HCT116 (cell line): ENCODE results near the gene TMEM106C. TPM values are rescaled to one million over a fixed set of nuclear protein-coding genes. Genes with fewer than 3 reads are reported as not detected.

Source experiments
- ATAC-seq: fragments of 200-7000 bp; cut with Tn5 transposase; 2 replicates; pipeline ENCODE4 v1.9.1; 2020; ENCODE audit warnings: mild to moderate bottlenecking, moderate library complexity
- BruUV-seq: library from RNA; stranded (reverse); fragments of 400-500 nt; replicated peaks from 2 replicates; lab custom pipeline; 2021; lab: Mats Ljungman, UMichigan
- CTCF ChIA-PET: fragments of 300-600 bp; sonication (Branson Sonifier 250); formaldehyde crosslinking; loops from one replicate; lab custom pipeline; 2021; ENCODE audit warnings: antibody characterized with exemption; lab: Charles Lee
- POLR2A ChIA-PET: fragments of 300-600, 350-600 bp; sonication (Branson Sonifier 250); formaldehyde crosslinking; loops from one replicate; lab custom pipeline; 2021; ENCODE audit warnings: antibody characterized with exemption; lab: Charles Lee
- RAD21 ChIA-PET, 2 experiments: fragments of 300-600 bp; sonication (Branson Sonifier 250); formaldehyde crosslinking; loops; one replicate each; lab custom pipeline; 2023; ENCODE audit warnings: low total read pairs in 2 of 2; ENCODE audit not compliant: uncharacterized antibody in 2 of 2, unreplicated experiment in 2 of 2, low non-redundant PET in 1 of 2; lab: Charles Lee
- DNase-seq: peaks from one replicate; pipeline ENCODE4 v3.0.0-alpha.2; 2010; ENCODE audit warnings: low read depth, low spot score
- H2AFZ ChIP-seq: fragments of 200-600 bp; shearing (Covaris generic), sonication (generic); 2 replicates; pipeline ENCODE4 v1.6.1; 2017; ENCODE audit warnings: low read depth, mixed run types, mixed read lengths, antibody characterized with exemption, low read length; ENCODE audit not compliant: poor library complexity, severe bottlenecking
- H3K27ac ChIP-seq: 2 replicates; pipeline ENCODE4 v1.5.1; 2012; ENCODE audit warnings: low read depth, low read length
- H3K27me3 ChIP-seq: fragments of 200-600 bp; sonication (generic); 2 replicates; pipeline ENCODE4 v1.6.1; 2016; ENCODE audit warnings: mixed run types, low read length, mixed read lengths; ENCODE audit not compliant: insufficient read depth
- H3K36me3 ChIP-seq, 2 experiments: fragments of 200-500 bp in 1 of 2; fragments of 200-600 bp in 1 of 2; sonication (Bioruptor generic) in 1 of 2; sonication (generic) in 1 of 2; 2 replicates each; pipeline versions ENCODE4 v1.5.1 to v1.6.1; 2014 to 2016; ENCODE audit warnings: low read length in 2 of 2, inconsistent platforms in 1 of 2, mixed read lengths in 1 of 2, mixed run types in 1 of 2; ENCODE audit not compliant: insufficient read depth in 2 of 2, control insufficient read depth in 1 of 2
- H3K4me1 ChIP-seq, 2 experiments: fragments of 200-600 bp in 1 of 2; sonication (generic) in 1 of 2; 2 replicates each; pipeline versions ENCODE4 v1.5.1 to v1.6.1; 2012 to 2017; ENCODE audit warnings: low read length in 2 of 2, inconsistent platforms in 1 of 2, mild to moderate bottlenecking in 1 of 2, mixed read lengths in 1 of 2, mixed run types in 1 of 2, moderate library complexity in 1 of 2; ENCODE audit not compliant: insufficient read depth in 2 of 2, control insufficient read depth in 1 of 2
- H3K4me2 ChIP-seq: fragments of 200-600 bp; sonication (generic); 2 replicates; pipeline ENCODE4 v1.6.1; 2017; ENCODE audit warnings: mixed run types, low read length, mixed read lengths
- H3K4me3 ChIP-seq, 2 experiments: fragments of 200-600 bp in 1 of 2; sonication (generic) in 1 of 2; replicated peaks in 1 of 2; 2 replicates each; pipeline ENCODE4 v1.5.1; 2011 to 2016; ENCODE audit warnings: low read length in 2 of 2, control low read depth in 1 of 2, low read depth in 1 of 2, mild to moderate bottlenecking in 1 of 2, mixed read lengths in 1 of 2, mixed run types in 1 of 2
- H3K79me2 ChIP-seq: fragments of 200-600 bp; sonication (generic); 2 replicates; pipeline ENCODE4 v1.6.1; 2017; ENCODE audit warnings: mild to moderate bottlenecking, mixed run types, low read length, moderate library complexity, mixed read lengths; ENCODE audit not compliant: insufficient read depth
- H3K9ac ChIP-seq: fragments of 200-600 bp; sonication (generic); 2 replicates; pipeline ENCODE4 v1.6.1; 2016; ENCODE audit warnings: low read length, mixed read lengths
- H3K9me2 ChIP-seq: fragments of 200-600 bp; sonication (generic), shearing (Covaris generic); 2 replicates; pipeline ENCODE4 v1.6.1; 2017; ENCODE audit warnings: mixed run types, mild to moderate bottlenecking, moderate library complexity; ENCODE audit not compliant: insufficient read depth
- H3K9me3 ChIP-seq, 2 experiments: fragments of 200-500 bp in 1 of 2; fragments of 200-600 bp in 1 of 2; sonication (Bioruptor generic) in 1 of 2; sonication (generic) in 1 of 2; 2 replicates each; pipeline ENCODE4 v1.6.1; 2014 to 2017; ENCODE audit warnings: low read length in 2 of 2, mixed read lengths in 2 of 2, inconsistent platforms in 1 of 2, low read depth in 1 of 2, mild to moderate bottlenecking in 1 of 2, mixed run types in 1 of 2, moderate library complexity in 1 of 2; ENCODE audit not compliant: control insufficient read depth in 1 of 2, insufficient read depth in 1 of 2
- H4K20me1 ChIP-seq: fragments of 200-600 bp; sonication (generic), shearing (Covaris generic); 2 replicates; pipeline ENCODE4 v1.6.1; 2017; ENCODE audit warnings: mixed run types, mild to moderate bottlenecking, moderate library complexity; ENCODE audit not compliant: insufficient read depth
- ATF3 ChIP-seq: IDR thresholded peaks from 2 replicates; pipeline ENCODE4 v1.6.1; 2012
- EGR1 ChIP-seq: IDR thresholded peaks from 2 replicates; pipeline ENCODE4 v1.6.1; 2012; ENCODE audit warnings: low read depth
- ELF1 ChIP-seq: IDR thresholded peaks from 2 replicates; pipeline ENCODE4 v1.6.1; 2012; ENCODE audit warnings: low read depth, borderline replicate concordance
- FOSL1 ChIP-seq: IDR thresholded peaks from 2 replicates; pipeline ENCODE4 v1.6.1; 2012; ENCODE audit warnings: low read depth
- JUND ChIP-seq: IDR thresholded peaks from 2 replicates; pipeline ENCODE4 v1.6.1; 2012
- MAX ChIP-seq: IDR thresholded peaks from 2 replicates; pipeline ENCODE4 v1.6.1; 2012
- POLR2AphosphoS5 ChIP-seq: IDR thresholded peaks from 2 replicates; pipeline ENCODE4 v1.6.1; 2011; ENCODE audit warnings: mild to moderate bottlenecking, low read depth, low read length, moderate library complexity
- REST ChIP-seq: IDR thresholded peaks from 2 replicates; pipeline ENCODE4 v1.6.1; 2012; ENCODE audit warnings: low read depth
- SIN3A ChIP-seq: IDR thresholded peaks from 2 replicates; pipeline ENCODE4 v1.6.1; 2012; ENCODE audit warnings: low read depth
- TCF7L2 ChIP-seq: IDR thresholded peaks from 2 replicates; pipeline ENCODE4 v1.7.0; 2011; ENCODE audit warnings: borderline replicate concordance, inconsistent platforms; ENCODE audit not compliant: insufficient read depth, insufficient read length; ENCODE audit errors: extremely low read depth
- ZBTB33 ChIP-seq: IDR thresholded peaks from 2 replicates; pipeline ENCODE4 v1.6.1; 2011; ENCODE audit warnings: mild to moderate bottlenecking, low read length, moderate library complexity; ENCODE audit not compliant: insufficient replicate concordance; ENCODE audit errors: extremely low read depth
- intact Hi-C: fragments of 100-400 bp; cut with micrococcal nuclease; formaldehyde crosslinking; loops from 2 replicates; pipeline ENCODE4 v1.10.0; 2022
- total RNA-seq: library from RNA; stranded (reverse); gene quantifications from one replicate; pipeline ENCODE4 v1.2.1, GENCODE V29; 2021; ENCODE audit not compliant: unreplicated experiment

TMEM106C gene
- total RNA-seq, 1 experiment from 2014 or later: 94.7 TPM

GRCh38 chr12:47982770-47983169, 19.4 kb downstream of the TMEM106C start:
- Histone ChIP-seq H3K79me2 (no peaks in the 10 kb centered on the region), H3K4me3 (no peak overlapping the region), H3K9ac (no peak overlapping the region), H3K27me3 (no peaks in the 10 kb centered on the region), H3K9me2 (no peaks in the 10 kb centered on the region), H2AFZ (no peak overlapping the region), H4K20me1 (no peaks in the 10 kb centered on the region)
- intact Hi-C loops: no loop called here
- ChIA-PET RAD21 (no interaction called here), CTCF (no interaction called here), POLR2A (no interaction called here)
- DNase-seq: no peak
- no peak for TF ChIP-seq POLR2AphosphoS5
- no peak for TF ChIP-seq MAX
- TF ChIP-seq ZBTB33: no peak
- no peak for TF ChIP-seq SIN3A
- TF ChIP-seq JUND: no peak
- no peak for TF ChIP-seq FOSL1
- TF ChIP-seq ELF1: no peak
- no peak for TF ChIP-seq ATF3
- TF ChIP-seq TCF7L2: no peak
- no peak for TF ChIP-seq EGR1
- TF ChIP-seq REST: no peak
- TF ChIP-seq, all 23 proteins: peak for 0
- H3K9me3 ChIP-seq: no peaks in the 10 kb centered on the region
- H3K27ac ChIP-seq: no peak overlapping the region
- no peaks in the 10 kb centered on the region for H3K4me1 ChIP-seq
- no peak for ATAC-seq
- no peaks in the 10 kb centered on the region for H3K36me3 ChIP-seq
- BruUV-seq: no TSS peak
- no peak overlapping the region for H3K4me2 ChIP-seq
